Skin epidermis (tissue), 12 donors: ENCODE results near the gene FADS2.

Experiments used
- H3K27ac ChIP-seq, 21 experiments: fragments of 200-600 bp; sonication (generic) in 11 of 21; one replicate each; pipeline ENCODE4 v1.5.0; 2020; ENCODE audit warnings: mild to moderate bottlenecking in 3 of 21, inconsistent platforms in 2 of 21, moderate library complexity in 2 of 21
- H3K4me3 ChIP-seq, 7 experiments: fragments of 200-600 bp; sonication (generic) in 2 of 7; one replicate each; pipeline ENCODE4 v1.5.0; 2020; ENCODE audit warnings: inconsistent platforms in 2 of 7, mild to moderate bottlenecking in 2 of 7, moderate library complexity in 1 of 7

Gene FADS2

GRCh38 chr11:61911128-61911700 is 83.1 kb downstream of the FADS2 start:
- Histone ChIP-seq H3K4me3 (no peak overlapping the region), H3K27ac (peak overlapping the region in 6 of 21 experiments; percentile 1 to 71 (median 38))

GRCh38 chr11:61911701-61912529 is 83.8 kb downstream of the FADS2 start:
- H3K4me3 ChIP-seq = no peak overlapping the region
- H3K27ac ChIP-seq = peak overlapping the region in 6 of 21 experiments; percentile 9 to 71 (median 41)

GRCh38 chr11:61912530-61912898 is 84.4 kb downstream of the FADS2 start:
- no peak overlapping the region for H3K4me3 ChIP-seq
- H3K27ac ChIP-seq = peak overlapping the region in 4 of 21 experiments; percentile 9 to 71 (median 59)

GRCh38 chr11:61912991-61913698 is 85.0 kb downstream of the FADS2 start:
- peak overlapping the region in 5 of 21 experiments; percentile 17 to 52 (median 26) for H3K27ac ChIP-seq

GRCh38 chr11:61913699-61914395 is 85.7 kb downstream of the FADS2 start:
- Histone ChIP-seq H3K4me3 (no peak overlapping the region), H3K27ac (peak overlapping the region in 4 of 21 experiments; percentile 7 to 52 (median 36))

More at GRCh38 chr11:61912991-61913698, 85.0 kb downstream of the FADS2 start:
- H3K4me3 ChIP-seq = no peak overlapping the region

- Histone ChIP-seq H3K27ac (peak overlapping the region in 5 of 21 experiments; percentile 7 to 49 (median 36)), H3K4me3 (no peak overlapping the region)
Observed at GRCh38 chr11:61914471-61915171, 86.5 kb downstream of the FADS2 start.

GRCh38 chr11:61916737-61917333 is 88.7 kb downstream of the FADS2 start:
- peak overlapping the region in 17 of 21 experiments; percentile 46 to 87 (median 68) for H3K27ac ChIP-seq
- peak overlapping the region; percentile 44 to 60 (median 52) for H3K4me3 ChIP-seq
